Stimulated activated CD4-positive, alpha-beta T cell treated with anti-CD3 and anti-CD28 coated beads, Interleukin-4, amount 100 ng/mL, for 24 hours (primary cell): ENCODE results near the gene MATR3.

Source experiments
- DNase-seq: peaks from one replicate; pipeline ENCODE4 v3.0.0-alpha.2; 2020

The MATR3 gene

DNA sequence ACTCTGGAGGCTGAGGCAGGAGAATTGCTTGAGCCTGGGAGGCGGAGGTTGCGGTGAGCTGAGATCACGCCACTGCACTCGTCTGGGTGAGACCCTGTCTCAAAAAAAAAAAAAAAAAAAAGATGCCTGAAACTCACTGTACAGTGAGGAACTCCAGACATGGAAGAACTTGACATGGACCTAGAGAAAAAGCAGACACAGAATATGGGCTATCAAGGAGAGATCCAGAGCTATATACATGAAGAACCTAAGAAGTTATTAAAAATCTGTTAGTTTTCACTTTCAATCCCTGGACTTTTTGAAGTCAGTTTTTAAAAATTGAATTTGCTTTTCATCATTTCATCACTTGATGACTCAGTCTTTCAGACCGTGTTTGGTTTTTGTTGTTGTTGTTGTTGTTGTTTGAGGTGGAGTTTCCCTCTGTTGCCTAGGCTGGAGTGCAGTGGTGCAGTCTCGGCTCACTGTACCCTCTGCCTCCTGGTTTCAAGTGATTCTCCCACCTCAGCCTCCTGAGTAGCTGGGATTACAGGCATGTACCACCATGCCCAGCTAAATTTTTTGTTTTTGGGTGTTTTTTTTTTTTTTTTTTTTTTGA is 68.4 kb downstream of the MATR3 start:
- no peak for DNase-seq

DNA sequence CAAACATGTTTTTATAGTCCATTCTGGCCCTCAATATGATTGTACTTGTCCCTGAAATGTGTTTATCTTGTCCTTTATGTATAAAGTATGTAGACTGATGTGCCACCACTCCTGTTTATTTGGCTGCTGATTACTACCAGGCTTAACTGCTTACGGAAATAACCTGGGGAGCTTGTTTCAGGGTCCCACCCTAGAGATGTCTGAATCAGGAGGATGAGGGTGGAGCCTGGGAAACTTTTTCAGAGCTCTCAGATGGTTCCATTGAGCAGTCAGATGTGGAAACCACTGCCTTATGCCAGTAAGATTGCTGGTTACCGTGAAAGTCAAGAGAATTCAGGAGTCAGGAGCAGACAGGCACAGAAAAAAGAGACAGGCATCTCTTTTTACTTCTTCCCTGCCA is 70.4 kb downstream of the MATR3 start:
- DNase-seq = no peak

DNA sequence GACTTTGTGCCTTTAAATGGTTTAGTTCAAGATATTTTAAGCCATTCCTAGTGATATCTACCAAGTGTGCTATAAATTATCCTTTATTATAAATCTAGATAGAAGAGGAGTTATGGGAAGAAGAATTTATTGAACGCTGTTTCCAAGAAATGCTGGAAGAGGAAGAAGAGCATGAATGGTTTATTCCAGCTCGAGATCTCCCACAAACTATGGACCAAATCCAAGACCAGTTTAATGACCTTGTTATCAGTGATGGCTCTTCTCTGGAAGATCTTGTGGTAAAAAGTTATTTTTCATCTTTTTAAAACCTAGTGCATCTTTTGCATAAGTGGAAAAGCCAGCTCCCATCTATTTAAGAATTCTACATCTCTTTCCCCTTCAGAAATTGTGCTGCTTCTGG is 70.9 kb downstream of the MATR3 start:
- DNase-seq = no peak

- DNase-seq = no peak
Measured at GRCh38 chr5:139368613-139369012, 75.1 kb downstream of the MATR3 start.

DNA sequence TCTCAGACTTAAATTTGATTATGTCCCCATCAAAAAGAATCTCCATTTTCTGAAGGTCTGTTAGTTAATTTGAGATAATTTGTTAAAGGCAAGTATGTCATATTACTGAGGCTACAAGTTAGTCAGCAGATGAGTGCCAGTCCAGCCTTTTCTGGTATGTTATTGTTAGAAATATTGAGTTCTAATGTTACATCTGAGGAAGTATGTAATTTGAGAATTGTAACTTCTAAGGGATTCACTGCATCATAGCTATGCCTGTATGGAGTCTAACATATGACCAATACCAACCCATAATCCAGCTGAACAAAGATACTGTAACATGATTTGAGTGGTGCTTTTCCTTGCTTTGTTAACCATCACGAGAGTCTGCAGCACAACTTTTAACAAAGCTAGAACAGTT is 75.6 kb downstream of the MATR3 start:
- DNase-seq = no peak

DNA sequence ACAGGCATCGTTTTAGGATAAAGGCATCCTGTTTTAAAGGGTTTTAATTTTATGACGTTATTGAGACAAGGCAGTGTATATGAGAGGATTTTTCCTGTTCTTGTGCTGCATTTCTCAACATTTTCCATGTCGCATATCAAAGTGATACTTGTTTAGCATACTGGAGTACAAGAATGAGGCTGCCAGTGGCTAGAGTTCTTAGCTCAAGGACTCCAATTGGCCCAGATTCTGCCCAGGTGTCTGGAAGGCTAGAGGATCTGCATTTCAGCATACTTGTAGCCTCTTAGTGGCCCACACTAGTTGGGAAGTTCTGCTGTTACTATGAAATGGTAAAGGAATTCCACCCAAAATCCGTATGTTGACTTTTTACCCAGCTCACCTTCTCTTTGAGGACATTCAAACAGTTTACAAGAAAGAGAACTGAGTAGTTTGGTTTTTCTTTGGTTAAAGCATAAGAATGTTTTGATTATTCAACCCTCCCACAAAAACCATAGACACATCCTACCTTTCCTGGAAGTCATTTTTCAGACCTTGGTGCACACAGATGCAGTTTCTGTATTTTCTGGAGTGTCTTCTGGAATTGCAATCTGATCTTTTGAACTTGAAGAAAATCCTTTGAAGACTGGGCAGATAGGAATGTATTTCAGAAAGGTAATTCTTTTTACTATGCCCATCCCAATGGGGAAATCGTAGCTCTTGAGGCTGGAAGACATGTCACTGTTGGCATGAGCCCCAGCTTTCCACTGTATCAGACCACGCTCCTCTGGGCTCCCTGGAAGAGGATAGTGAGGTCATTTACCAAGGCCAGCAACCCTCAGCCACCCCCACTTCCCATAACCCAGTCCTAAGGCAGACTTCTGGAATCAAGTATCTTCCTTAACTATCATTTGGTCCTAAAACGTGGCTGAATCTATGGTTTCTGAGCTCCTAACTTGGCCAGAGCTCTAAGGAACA is 78.2 kb downstream of the MATR3 start:
- DNase-seq = no peak

- no peak for DNase-seq
Measured at GRCh38 chr5:139374909-139375308, 81.4 kb downstream of the MATR3 start.

DNA sequence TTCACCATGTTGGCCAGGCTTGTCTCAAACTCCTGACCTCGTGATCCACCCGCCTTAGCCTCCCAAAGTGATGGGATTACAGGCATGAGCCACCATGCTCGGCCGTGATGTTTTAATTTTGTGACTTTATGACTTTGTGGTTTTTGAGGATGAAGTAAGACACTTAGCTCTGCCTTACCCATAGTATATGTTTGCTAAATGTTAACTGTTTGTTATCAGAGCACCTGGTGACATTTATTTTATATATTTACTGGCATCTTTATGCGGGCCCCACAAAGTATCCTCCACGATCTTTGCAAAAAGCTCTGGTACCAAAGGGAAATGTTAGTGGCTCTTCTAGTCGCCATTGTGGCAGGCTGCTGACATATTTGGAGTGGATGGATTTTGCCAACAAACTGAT is 82.8 kb downstream of the MATR3 start:
- no peak for DNase-seq

- DNase-seq = no peak
Measured at GRCh38 chr5:139377226-139377625, 83.7 kb downstream of the MATR3 start.

DNA sequence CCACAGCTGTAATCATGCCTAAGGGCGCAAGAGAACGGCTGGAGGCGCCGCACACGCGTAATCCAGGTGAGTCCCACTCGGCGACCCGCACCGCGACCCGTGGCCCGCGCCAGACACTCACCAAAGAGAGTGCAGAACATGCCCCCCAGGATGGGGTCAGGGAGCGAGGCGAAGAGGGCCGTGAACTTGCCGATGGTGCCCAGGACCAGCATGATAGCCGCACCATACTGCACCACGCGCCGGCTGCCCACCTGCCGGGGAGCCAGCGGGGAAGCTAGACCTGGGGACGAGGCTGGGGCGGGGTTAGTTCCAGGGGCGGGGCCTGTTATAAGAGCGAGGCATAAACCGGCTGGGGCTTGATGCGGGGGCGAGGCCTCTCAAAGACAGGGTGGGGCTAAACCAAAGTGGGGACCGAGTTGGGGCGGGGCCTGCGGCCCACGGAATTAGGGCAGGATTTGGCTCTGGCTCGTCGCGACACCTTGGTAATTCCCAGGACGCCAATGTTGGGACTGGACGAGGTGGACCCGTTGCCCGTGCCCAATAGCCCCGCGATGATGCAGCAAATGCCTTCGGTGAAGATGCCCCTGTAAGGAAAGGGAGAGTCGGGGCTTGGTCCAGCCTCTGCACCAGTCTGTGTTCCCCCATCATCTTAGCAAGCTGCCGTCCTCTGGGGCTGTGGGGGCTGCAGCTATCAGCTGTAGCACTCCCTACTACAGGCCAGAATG is 84.7 kb downstream of the MATR3 start:
- no peak for DNase-seq

DNA sequence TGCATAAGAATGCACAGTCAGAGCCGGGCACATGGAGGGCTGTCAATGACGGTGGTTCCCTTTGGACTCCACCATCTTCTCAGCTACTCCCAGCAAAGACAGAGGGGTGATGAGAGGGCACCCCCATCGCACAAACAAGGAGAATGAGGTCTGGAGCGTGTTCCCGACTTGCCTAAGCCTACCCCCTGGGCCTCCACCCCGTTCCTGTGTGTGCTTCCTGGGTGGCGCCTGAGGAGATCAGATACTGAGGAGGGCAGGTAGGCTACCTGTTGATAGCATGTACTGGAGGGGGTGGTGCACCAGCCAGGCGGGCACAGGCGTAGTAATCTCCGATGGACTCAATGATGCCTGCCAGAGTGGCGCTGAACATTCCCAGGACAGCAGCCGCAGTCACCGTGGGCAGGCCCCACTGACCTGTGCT is 85.4 kb downstream of the MATR3 start:
- DNase-seq = no peak

- no peak for DNase-seq
Measured at GRCh38 chr5:139379626-139380449, 86.3 kb downstream of the MATR3 start.
